ENCODE measurements around the gene MSMO1. TPM values are rescaled to one million over a fixed set of nuclear protein-coding genes. Genes with fewer than 3 reads are reported as not detected.

MSMO1 gene
- total and polyA plus RNA-seq, 2 experiments from 2014 or later = 145 to 272 TPM

MicroRNAs within 50 kb of the gene (microRNA counts, 767-probe panel; counts per million panel counts)
- microRNA hsa-miR-578 = not detected

Small RNAs within 50 kb of the gene (microRNA-seq; reads per million reads assigned to microRNA genes)
- gene MIR578 = not detected

Small RNAs within 50 kb of the gene (small RNA-seq; reads per million reads assigned to genes)
- 0.07 reads per million for gene MIR578 (ENCODE audit: low replicate concordance)

Other genes with a start within 250 kb of the MSMO1 start
- gene TMEM192, start 214.8 kb upstream of the MSMO1 start, total RNA-seq (2014; rRNA removed; shearing (Covaris generic)) = 9.8 and 10.8 TPM in 2 replicates
- gene TMEM192, start 214.8 kb upstream of the MSMO1 start, polyA plus RNA-seq (2016; fragmentation: Nextera tagmentation; extraction: Ambion mirVana) = 6.9 TPM in 2 replicates
- 12.4 and 14.8 TPM in 2 replicates for gene KLHL2, start 120.1 kb upstream of the MSMO1 start, total RNA-seq (2014; rRNA removed; shearing (Covaris generic))
- 5.0 and 7.1 TPM in 2 replicates for gene KLHL2, start 120.1 kb upstream of the MSMO1 start, polyA plus RNA-seq (2016; fragmentation: Nextera tagmentation; extraction: Ambion mirVana)
- gene CPE, start 51.3 kb downstream of the MSMO1 start, total RNA-seq (2014; rRNA removed; shearing (Covaris generic)) = 16.5 and 18.5 TPM in 2 replicates
- gene CPE, start 51.3 kb downstream of the MSMO1 start, polyA plus RNA-seq (2016; fragmentation: Nextera tagmentation; extraction: Ambion mirVana) = 8.8 and 10.3 TPM in 2 replicates

Data from GM23338 (cell line).